Kidney epithelial cell (primary cell): ENCODE data around the gene GLRA2. TPM values are rescaled to one million over a fixed set of nuclear protein-coding genes. Genes with fewer than 3 reads are reported as not detected.

Experiments used
- DNase-seq: peaks from one replicate; pipeline ENCODE4 v3.0.0-alpha.2; 2010; ENCODE audit warnings: low read depth
- H3K27me3 ChIP-seq: 2 replicates; pipeline ENCODE4 v1.6.0; 2011; ENCODE audit warnings: low read length; ENCODE audit not compliant: control insufficient read depth, insufficient read depth
- H3K36me3 ChIP-seq: 2 replicates; pipeline ENCODE4 v1.5.1; 2011; ENCODE audit warnings: low read length; ENCODE audit not compliant: control insufficient read depth, insufficient read depth
- H3K4me3 ChIP-seq: 2 replicates; pipeline ENCODE4 v1.5.1; 2011; ENCODE audit warnings: low read depth, mild to moderate bottlenecking, control low read depth, low read length
- total RNA-seq: library from RNA; depleted of rRNA; stranded (reverse); fragments of >200 nt; gene quantifications from 2 replicates; pipeline ENCODE4 v1.2.3, GENCODE V29; 2015
- TF ChIP-seq, protein P1 (sequence below): IDR thresholded peaks from 2 replicates; pipeline ENCODE4 v1.5.1; 2011; ENCODE audit warnings: mild to moderate bottlenecking, moderate library complexity, low read length, control low read depth, inconsistent platforms; ENCODE audit not compliant: insufficient read depth, poor library complexity, severe bottlenecking

The GLRA2 gene
- not detected in 2 replicates for total RNA-seq

DNA sequence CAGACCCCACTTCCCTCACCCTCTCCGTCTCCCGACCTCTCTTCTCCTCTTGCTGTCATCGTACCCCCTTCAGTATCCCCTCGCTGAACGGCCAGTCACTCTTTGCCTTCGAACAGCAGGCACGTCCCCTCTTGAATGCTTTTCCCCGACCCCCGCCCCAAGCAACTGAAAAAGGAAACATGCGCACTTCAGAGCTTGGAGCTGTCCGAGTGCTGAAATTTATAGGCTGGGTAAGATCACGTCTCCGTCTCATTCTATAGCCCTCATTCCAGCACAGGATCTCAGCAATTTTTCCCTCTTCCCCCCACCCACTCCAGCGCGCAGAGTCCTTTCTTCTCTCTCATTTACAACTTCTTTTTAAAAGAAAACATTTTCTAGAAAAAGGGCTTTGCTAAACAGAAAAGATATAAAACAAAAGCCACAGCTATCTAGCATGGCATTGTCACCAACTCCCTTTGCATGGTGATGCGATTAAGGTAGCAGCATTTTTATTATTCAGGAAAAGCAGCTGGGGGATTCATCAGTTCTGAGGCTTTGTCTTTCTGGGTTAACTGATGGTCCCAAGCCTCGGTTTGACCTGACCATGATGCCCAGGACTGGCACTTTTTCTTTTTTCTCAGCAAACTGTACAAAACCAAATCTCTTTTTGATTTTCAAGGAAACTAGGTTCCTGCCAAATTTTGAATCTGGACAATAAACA is at the start of gene GLRA2:
GLRA2 (plus strand) TSS at position 247 of the 700 bp plus-strand sequence. CDS start 522 bp downstream, outside the sequence.
- Histone ChIP-seq H3K27me3 (no peaks in the 10 kb centered on the region), H3K4me3 (no peak within 1 kb of the TSS), H3K36me3 (no peaks in the 10 kb centered on the region)
- TF ChIP-seq, protein P1, sequence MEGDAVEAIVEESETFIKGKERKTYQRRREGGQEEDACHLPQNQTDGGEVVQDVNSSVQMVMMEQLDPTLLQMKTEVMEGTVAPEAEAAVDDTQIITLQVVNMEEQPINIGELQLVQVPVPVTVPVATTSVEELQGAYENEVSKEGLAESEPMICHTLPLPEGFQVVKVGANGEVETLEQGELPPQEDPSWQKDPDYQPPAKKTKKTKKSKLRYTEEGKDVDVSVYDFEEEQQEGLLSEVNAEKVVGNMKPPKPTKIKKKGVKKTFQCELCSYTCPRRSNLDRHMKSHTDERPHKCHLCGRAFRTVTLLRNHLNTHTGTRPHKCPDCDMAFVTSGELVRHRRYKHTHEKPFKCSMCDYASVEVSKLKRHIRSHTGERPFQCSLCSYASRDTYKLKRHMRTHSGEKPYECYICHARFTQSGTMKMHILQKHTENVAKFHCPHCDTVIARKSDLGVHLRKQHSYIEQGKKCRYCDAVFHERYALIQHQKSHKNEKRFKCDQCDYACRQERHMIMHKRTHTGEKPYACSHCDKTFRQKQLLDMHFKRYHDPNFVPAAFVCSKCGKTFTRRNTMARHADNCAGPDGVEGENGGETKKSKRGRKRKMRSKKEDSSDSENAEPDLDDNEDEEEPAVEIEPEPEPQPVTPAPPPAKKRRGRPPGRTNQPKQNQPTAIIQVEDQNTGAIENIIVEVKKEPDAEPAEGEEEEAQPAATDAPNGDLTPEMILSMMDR, result no peak
- no peak for DNase-seq

DNA sequence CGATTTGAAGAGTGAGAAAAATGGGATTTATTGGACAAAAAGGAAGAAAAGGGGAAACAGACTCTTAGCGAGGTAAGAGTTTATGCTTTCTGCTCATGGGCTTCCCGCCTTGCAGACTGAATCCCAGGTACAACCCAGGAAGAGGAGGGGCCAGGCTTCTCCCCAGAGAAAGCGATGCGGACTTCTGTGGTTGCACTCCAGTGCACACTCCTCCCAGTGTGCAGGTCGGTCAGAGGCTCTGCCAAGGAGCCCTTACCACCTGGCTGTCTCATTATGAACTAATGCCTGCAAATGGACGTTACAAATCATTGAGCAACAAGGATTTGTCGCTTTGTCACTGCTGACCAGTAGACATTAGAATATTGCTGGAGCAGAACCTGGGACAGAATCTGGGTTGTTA is 39.9 kb upstream of the GLRA2 start:
- peak; percentile 25 for DNase-seq
- Histone ChIP-seq H3K36me3 (no peaks in the 10 kb centered on the region), H3K27me3 (no peaks in the 10 kb centered on the region)

DNA sequence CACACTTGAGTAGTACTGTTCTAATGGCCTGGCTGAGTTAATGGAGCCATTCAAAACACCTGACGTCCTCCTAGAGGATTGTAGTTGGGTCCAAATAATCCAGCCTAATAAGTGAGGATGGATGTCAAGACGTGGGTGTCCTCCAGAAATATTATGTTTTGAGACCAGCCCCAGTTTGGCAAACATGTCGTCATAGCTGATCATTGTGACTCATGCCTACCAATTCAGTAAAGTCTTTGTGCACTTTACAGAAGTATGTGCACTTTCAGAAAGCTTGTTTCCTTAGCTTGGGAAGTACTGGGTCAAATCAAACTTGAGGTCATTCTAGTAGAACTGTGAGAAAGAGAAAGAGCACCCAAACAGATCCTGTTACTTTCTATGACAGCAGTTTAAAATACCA is 37.6 kb upstream of the GLRA2 start:
- TF ChIP-seq, protein P1, result no peak
- Histone ChIP-seq H3K36me3 (no peaks in the 10 kb centered on the region), H3K27me3 (no peaks in the 10 kb centered on the region), H3K4me3 (no peak overlapping the region)
- DNase-seq, result no peak

More for the DNA sequence above, 39.9 kb upstream of the GLRA2 start:
- TF ChIP-seq, protein P1, result no peak
- no peak overlapping the region for H3K4me3 ChIP-seq

DNA sequence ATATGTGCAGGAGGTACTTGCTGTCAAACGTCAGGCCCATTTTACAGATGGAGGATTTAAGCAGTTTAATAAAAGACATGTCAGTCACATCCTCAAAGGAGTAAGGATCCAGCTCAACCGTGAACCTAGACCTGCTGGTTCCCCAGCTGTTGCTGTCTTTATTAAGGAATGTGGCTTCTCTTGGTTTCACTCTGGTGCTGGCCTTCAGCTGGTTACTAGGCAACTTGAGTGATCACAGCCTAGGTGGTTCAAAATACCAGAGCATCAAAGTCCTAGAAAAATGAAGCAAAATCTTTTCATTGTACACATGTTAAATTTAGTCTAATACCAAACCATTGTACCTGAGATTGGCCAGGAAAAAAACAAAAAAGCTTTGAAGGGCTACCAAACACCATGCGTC is 32.7 kb upstream of the GLRA2 start:
- no peak for DNase-seq
- TF ChIP-seq, protein P1, result no peak
- H3K36me3 ChIP-seq, result no peaks in the 10 kb centered on the region
- H3K4me3 ChIP-seq, result no peak overlapping the region
- no peaks in the 10 kb centered on the region for H3K27me3 ChIP-seq

DNA sequence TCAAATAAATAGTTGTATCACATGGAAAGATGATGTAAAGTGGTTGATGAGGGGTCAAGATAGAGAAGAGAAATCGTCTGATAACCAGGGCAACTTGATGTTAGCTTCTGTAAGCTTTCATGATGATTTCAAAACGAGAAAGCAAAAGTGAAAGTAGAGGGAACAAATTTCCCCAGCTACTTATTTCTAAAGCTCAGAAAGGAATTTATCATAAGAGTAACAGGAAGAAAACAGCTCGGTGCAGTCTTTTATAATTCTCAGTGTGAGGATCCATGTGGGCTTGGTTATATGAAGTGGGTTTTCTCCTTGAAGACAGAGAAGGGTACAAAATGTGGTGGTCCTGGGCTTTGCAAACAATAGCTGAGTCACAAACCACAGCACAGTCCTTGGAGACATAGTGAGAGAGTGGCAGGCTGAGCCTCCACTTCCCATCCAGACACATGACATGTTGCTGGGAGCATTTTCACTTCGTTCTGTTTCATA is 32.1 kb upstream of the GLRA2 start:
- DNase-seq, result no peak
- no peaks in the 10 kb centered on the region for H3K36me3 ChIP-seq
- TF ChIP-seq, protein P1, result no peak
- H3K27me3 ChIP-seq, result no peaks in the 10 kb centered on the region
- H3K4me3 ChIP-seq, result no peak overlapping the region

DNA sequence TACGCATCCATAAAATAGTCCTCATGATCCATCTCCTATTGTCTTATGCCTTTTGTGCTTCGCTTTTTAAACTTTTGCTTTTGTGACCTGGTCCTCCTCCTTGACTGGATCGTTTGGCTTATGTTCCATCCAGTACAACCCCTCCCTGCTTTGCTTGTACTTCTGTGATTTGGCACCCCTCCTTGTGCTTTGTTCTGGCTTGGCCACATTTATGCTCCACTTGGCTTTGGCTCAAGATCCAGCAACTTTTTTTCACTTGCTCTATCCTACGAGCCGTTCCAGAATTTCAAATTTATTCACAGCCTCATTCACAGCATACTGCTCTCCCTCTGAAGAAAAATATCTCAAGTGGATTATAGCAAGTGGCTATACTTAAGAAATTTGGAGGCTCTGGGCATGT is 28.0 kb upstream of the GLRA2 start:
- no peak for DNase-seq
- Histone ChIP-seq H3K27me3 (no peaks in the 10 kb centered on the region), H3K4me3 (no peak overlapping the region), H3K36me3 (no peaks in the 10 kb centered on the region)
- TF ChIP-seq, protein P1, result no peak
